GM21526 (cell line): ENCODE data around the gene CXCL6.

Source experiments
- ATAC-seq: cut with Tn5 transposase; IDR thresholded peaks from one replicate; pipeline ENCODE4 v1.9.1; 2021; ENCODE audit warnings: moderate library complexity; ENCODE audit not compliant: unreplicated experiment, low FRiP score

CXCL6 gene

GRCh38 chr4:73865431-73866096 lies 29.1 kb downstream of the CXCL6 start:
- no peak for ATAC-seq

- no peak for ATAC-seq
Measured at GRCh38 chr4:73866246-73866645, 29.8 kb downstream of the CXCL6 start.

- no peak for ATAC-seq
Measured at GRCh38 chr4:73867783-73868182, 31.3 kb downstream of the CXCL6 start.

GRCh38 chr4:73868206-73869129 lies 32.0 kb downstream of the CXCL6 start:
- no peak for ATAC-seq

GRCh38 chr4:73869130-73870055 lies 32.9 kb downstream of the CXCL6 start, which contains the start of gene CXCL1:
Gene CXCL1 (plus strand): TSS chr4:73869393. CDS start chr4:73869471, 78 bp downstream.
- no peak for ATAC-seq

- no peak for ATAC-seq
Measured at GRCh38 chr4:73870260-73870659, 33.8 kb downstream of the CXCL6 start.

- no peak for ATAC-seq
Measured at GRCh38 chr4:73870768-73871167, 34.3 kb downstream of the CXCL6 start.

- no peak for ATAC-seq
Measured at GRCh38 chr4:73871511-73872310, 35.2 kb downstream of the CXCL6 start.

GRCh38 chr4:73872316-73873108 lies 36.0 kb downstream of the CXCL6 start:
- no peak for ATAC-seq

- no peak for ATAC-seq
Measured at GRCh38 chr4:73874386-73874785, 37.9 kb downstream of the CXCL6 start.

GRCh38 chr4:73875401-73875800 lies 38.9 kb downstream of the CXCL6 start:
- no peak for ATAC-seq

- ATAC-seq, result no peak
Measured at GRCh38 chr4:73883306-73883705, 46.8 kb downstream of the CXCL6 start.

- ATAC-seq, result no peak
Measured at GRCh38 chr4:73885574-73886267, 49.2 kb downstream of the CXCL6 start.
